PC-3 (cell line): ENCODE measurements around the gene COMMD7. TPM values are rescaled to one million over a fixed set of nuclear protein-coding genes. Genes with fewer than 3 reads are reported as not detected.

Experiments used
- ATAC-seq: fragments of 200-7000 bp; cut with Tn5 transposase; 2 replicates; pipeline ENCODE4 v1.9.1; 2020; ENCODE audit warnings: mild to moderate bottlenecking, moderate library complexity
- BruUV-seq: library from RNA; stranded (reverse); fragments of 400-500 nt; replicated peaks from 2 replicates; lab custom pipeline; 2021; lab: Mats Ljungman, UMichigan
- CTCF ChIA-PET: fragments of 300-600 bp; sonication (Branson Sonifier 250); formaldehyde crosslinking; loops from one replicate; lab custom pipeline; 2022; ENCODE audit warnings: antibody characterized with exemption; lab: Charles Lee
- POLR2A ChIA-PET: fragments of 300-600 bp; sonication (Branson Sonifier 250); formaldehyde crosslinking; loops from one replicate; lab custom pipeline; 2022; ENCODE audit warnings: antibody characterized with exemption; ENCODE audit not compliant: unreplicated experiment; lab: Charles Lee
- DNase-seq: peaks from one replicate; pipeline ENCODE4 v3.0.0-alpha.2; 2015
- H2AFZ ChIP-seq: fragments of 300-600 bp; sonication (generic); 2 replicates; pipeline ENCODE4 v1.6.0; 2016; ENCODE audit warnings: antibody characterized with exemption, low read length
- H3F3A ChIP-seq: fragments of 300-600 bp; sonication (generic); one replicate; pipeline ENCODE4 v1.6.0; 2017; ENCODE audit warnings: antibody characterized with exemption, low read length, control low read depth, mild to moderate bottlenecking; ENCODE audit not compliant: unreplicated experiment
- H3K27ac ChIP-seq: fragments of 300-600 bp; sonication (generic); 2 replicates; pipeline ENCODE4 v1.5.1; 2016; ENCODE audit warnings: mild to moderate bottlenecking, low read length
- H3K27me3 ChIP-seq: fragments of 300-600 bp; sonication (generic); 2 replicates; pipeline ENCODE4 v1.6.1; 2016; ENCODE audit warnings: low read length, mixed read lengths
- H3K36me3 ChIP-seq: fragments of 300-600 bp; sonication (generic); 2 replicates; pipeline ENCODE4 v1.6.1; 2016; ENCODE audit warnings: low read depth, mixed run types, low read length, mixed read lengths
- H3K4me1 ChIP-seq: fragments of 300-600 bp; sonication (generic); 2 replicates; pipeline ENCODE4 v1.5.1; 2016; ENCODE audit warnings: low read length; ENCODE audit not compliant: insufficient read depth
- H3K4me2 ChIP-seq: fragments of 300-600 bp; sonication (generic); 2 replicates; pipeline ENCODE4 v1.6.0; 2016; ENCODE audit warnings: low read length
- H3K4me3 ChIP-seq: fragments of 300-600 bp; sonication (generic); 2 replicates; pipeline ENCODE4 v1.5.1; 2016; ENCODE audit warnings: mild to moderate bottlenecking, low read length, mixed read lengths
- H3K79me2 ChIP-seq: fragments of 300-600 bp; sonication (generic); 2 replicates; pipeline ENCODE4 v1.6.1; 2017; ENCODE audit warnings: low read length, mixed read lengths
- H3K9ac ChIP-seq: fragments of 300-600 bp; sonication (generic); 2 replicates; pipeline ENCODE4 v1.6.0; 2016; ENCODE audit warnings: mild to moderate bottlenecking, low read length
- H3K9me2 ChIP-seq: fragments of 300-600 bp; sonication (generic); replicated peaks from 2 replicates; pipeline ENCODE4 v1.6.1; 2016; ENCODE audit warnings: mixed run types, low read length, mixed read lengths
- H3K9me3 ChIP-seq: fragments of 300-600 bp; sonication (generic); 2 replicates; pipeline ENCODE4 v1.6.1; 2016; ENCODE audit warnings: low read length, mixed read lengths
- H4K20me1 ChIP-seq: fragments of 300-600 bp; sonication (generic); 2 replicates; pipeline ENCODE4 v1.6.1; 2016; ENCODE audit warnings: low read length, mixed read lengths
- CTCF ChIP-seq: fragments of 300-600 bp; sonication (generic); conservative IDR thresholded peaks from 2 replicates; pipeline ENCODE4 v1.5.1; 2017; ENCODE audit warnings: antibody characterized with exemption, low read depth, mild to moderate bottlenecking, low read length
- EZH2 ChIP-seq: fragments of 300-600 bp; sonication (generic); IDR thresholded peaks from one replicate; pipeline ENCODE4 v1.6.1; 2017; ENCODE audit warnings: antibody characterized with exemption, mild to moderate bottlenecking, low read length; ENCODE audit not compliant: unreplicated experiment
- EZH2phosphoT487 ChIP-seq: fragments of 300-600 bp; sonication (generic); IDR thresholded peaks from 2 replicates; pipeline ENCODE4 v1.6.1; 2018; ENCODE audit warnings: mild to moderate bottlenecking, antibody characterized with exemption, low read length, borderline replicate concordance
- intact Hi-C: fragments of 100-400 bp; cut with micrococcal nuclease; formaldehyde crosslinking; loops from 2 replicates; pipeline ENCODE4 v1.9.0; 2023
- total RNA-seq: library from RNA; depleted of rRNA; stranded (reverse); fragments of >200 nt; gene quantifications from 2 replicates; pipeline ENCODE4 v1.2.3, GENCODE V29; 2014

The COMMD7 gene
- total RNA-seq, 1 experiment from 2014 or later = 33.5 TPM

DNA sequence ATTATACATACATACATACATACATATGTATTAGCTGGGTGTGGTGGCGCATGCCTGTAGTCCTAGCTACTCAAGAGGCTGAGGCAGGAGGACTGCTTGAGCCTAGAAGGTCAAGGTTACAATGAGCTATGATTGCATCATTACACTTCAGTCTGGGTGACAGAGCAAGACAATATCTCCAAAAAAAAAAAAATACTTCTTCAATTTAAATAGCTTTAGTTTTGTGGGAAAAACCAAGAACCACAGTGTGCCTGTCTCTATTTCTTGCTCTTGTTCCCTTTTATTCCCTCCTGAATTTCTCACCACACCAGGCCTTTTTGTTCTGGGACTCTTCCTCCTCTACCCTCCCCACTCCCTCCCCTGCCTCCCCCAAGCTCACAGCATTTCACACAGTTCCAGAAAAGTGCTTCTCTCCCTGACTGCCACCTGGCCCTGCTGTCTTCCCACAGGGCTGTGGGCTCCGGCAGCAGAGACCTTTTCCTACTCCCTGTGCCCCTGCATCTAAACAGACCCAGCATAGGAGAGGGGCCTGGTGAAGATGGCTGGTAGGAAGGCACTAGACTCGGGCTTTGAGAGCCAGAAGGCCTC is 70.8 kb downstream of the COMMD7 start:
- Histone ChIP-seq H3K27ac (no peak overlapping the region), H3K36me3 (no peaks in the 10 kb centered on the region), H3K9ac (no peak overlapping the region), H3K9me3 (no peaks in the 10 kb centered on the region), H2AFZ (no peak overlapping the region), H3K27me3 (no peaks in the 10 kb centered on the region), H3K9me2 (no peaks in the 10 kb centered on the region), H3K4me1 (peaks cover 3% of the 10 kb centered on the region), H3K4me2 (no peak overlapping the region), H3F3A (no peaks in the 10 kb centered on the region), H3K79me2 (no peaks in the 10 kb centered on the region), H4K20me1 (no peaks in the 10 kb centered on the region), H3K4me3 (no peak overlapping the region)
- no TSS peak for BruUV-seq
- ChIA-PET CTCF (interaction anchor here (4.3 kb wide), 1 partner anchor 105 kb away, joined by 83 read pairs; no protein-coding TSS in a partner anchor), POLR2A (interaction anchor here (0.6 kb wide), 1 partner anchor 327 kb away, joined by 4 read pairs; no protein-coding TSS in a partner anchor)
- ATAC-seq = no peak
- intact Hi-C loops = no loop called here
- DNase-seq = no peak
- TF ChIP-seq EZH2phosphoT487 (no peak), EZH2 (no peak), CTCF (no peak)

GRCh38 chr20:32670773-32671455 is 72.4 kb downstream of the COMMD7 start:
- Histone ChIP-seq H3K36me3 (no peaks in the 10 kb centered on the region), H4K20me1 (no peaks in the 10 kb centered on the region), H3K27ac (no peak overlapping the region), H3K27me3 (no peaks in the 10 kb centered on the region), H3K9me3 (no peaks in the 10 kb centered on the region), H3K4me2 (no peak overlapping the region), H3F3A (no peaks in the 10 kb centered on the region), H3K9ac (no peak overlapping the region), H3K9me2 (no peaks in the 10 kb centered on the region), H3K4me1 (no peaks in the 10 kb centered on the region), H2AFZ (no peak overlapping the region), H3K4me3 (no peak overlapping the region), H3K79me2 (no peaks in the 10 kb centered on the region)
- BruUV-seq = no TSS peak
- CTCF ChIA-PET = no interaction called here
- no peak for DNase-seq
- no peak for ATAC-seq
- intact Hi-C loops = no loop called here
- POLR2A ChIA-PET = no interaction called here
- TF ChIP-seq CTCF = no peak
- TF ChIP-seq EZH2 = no peak
- TF ChIP-seq EZH2phosphoT487 = no peak

DNA sequence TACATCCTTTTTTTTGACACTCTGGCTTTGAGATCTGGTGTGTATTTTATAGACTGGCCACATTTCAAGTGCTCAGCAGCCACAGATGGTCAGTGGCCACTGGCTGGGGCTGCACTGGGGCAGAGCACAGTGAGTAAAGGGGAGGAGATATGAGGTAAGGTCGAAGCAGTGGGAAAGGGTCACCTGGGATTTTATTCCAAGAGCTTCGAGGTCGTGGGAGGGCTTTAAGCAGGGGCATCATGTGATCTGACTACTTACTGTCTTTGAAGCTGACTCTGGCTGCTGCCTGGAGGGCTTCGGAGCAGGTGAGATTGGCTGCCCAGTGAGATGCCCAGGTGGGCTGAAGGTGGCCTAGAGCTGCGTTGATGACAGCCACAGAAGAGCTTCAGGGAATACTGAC is 76.2 kb downstream of the COMMD7 start:
- Histone ChIP-seq H2AFZ (no peak overlapping the region), H3K36me3 (no peaks in the 10 kb centered on the region), H3K79me2 (no peaks in the 10 kb centered on the region), H3K9me3 (no peaks in the 10 kb centered on the region), H4K20me1 (no peaks in the 10 kb centered on the region), H3F3A (no peaks in the 10 kb centered on the region), H3K4me2 (no peak overlapping the region), H3K9ac (no peak overlapping the region), H3K4me3 (no peak overlapping the region), H3K9me2 (no peaks in the 10 kb centered on the region), H3K27ac (no peak overlapping the region), H3K27me3 (no peaks in the 10 kb centered on the region), H3K4me1 (no peaks in the 10 kb centered on the region)
- BruUV-seq = no TSS peak
- DNase-seq (no peak), ATAC-seq (no peak)
- TF ChIP-seq EZH2phosphoT487 (no peak), CTCF (no peak), EZH2 (no peak)
- CTCF ChIA-PET = interaction anchor here (0.6 kb wide), 1 partner anchor 27 kb away, joined by 9 read pairs; no protein-coding TSS in a partner anchor
- POLR2A ChIA-PET = no interaction called here
- intact Hi-C loops = no loop called here
